HepG2 (cell line): ENCODE data around the gene RPLP1. TPM values are rescaled to one million over a fixed set of nuclear protein-coding genes. Genes with fewer than 3 reads are reported as not detected.

Source experiments
- AKNA ChIP-seq: sonication (generic); formaldehyde crosslinking; IDR thresholded peaks from 2 replicates; pipeline ENCODE4 v1.4.0; 2020; ENCODE audit warnings: missing genetic modification reagents, borderline replicate concordance
- ARID2 ChIP-seq: sonication (generic); formaldehyde crosslinking; IDR thresholded peaks from 2 replicates; pipeline ENCODE4 v1.8.1; 2022; ENCODE audit warnings: mild to moderate bottlenecking, missing genetic modification reagents, borderline replicate concordance
- CEBPG ChIP-seq: IDR thresholded peaks from 2 replicates; pipeline ENCODE4 v1.6.1; 2016
- FOXP1 ChIP-seq, 2 experiments: fragments of 450-650 bp in 1 of 2; IDR thresholded peaks; 2 replicates each; pipeline ENCODE4 v1.6.1; 2017 to 2018; ENCODE audit warnings: antibody characterized with exemption in 1 of 2
- IRF2 ChIP-seq: IDR thresholded peaks from 2 replicates; pipeline ENCODE4 v1.6.1; 2018; ENCODE audit warnings: missing genetic modification reagents, missing compliant biosample characterization
- KDM2A ChIP-seq: sonication (generic); formaldehyde crosslinking; IDR thresholded peaks from 2 replicates; pipeline ENCODE4 v1.4.0; 2020; ENCODE audit warnings: low read depth, missing genetic modification reagents, borderline replicate concordance
- LCORL ChIP-seq, 2 experiments: fragments of 450-650 bp in 1 of 2; sonication (generic) in 1 of 2; formaldehyde crosslinking in 1 of 2; IDR thresholded peaks; 2 replicates each; pipeline versions ENCODE4 v1.5.0 to v1.6.1; 2017 to 2020; ENCODE audit warnings: antibody characterized with exemption in 1 of 2, missing genetic modification reagents in 1 of 2
- MATR3 ChIP-seq: sonication (generic); formaldehyde crosslinking; IDR thresholded peaks from 2 replicates; pipeline ENCODE4 v1.4.0; 2020; ENCODE audit warnings: missing genetic modification reagents
- PITX1 ChIP-seq: sonication (generic); formaldehyde crosslinking; IDR thresholded peaks from 2 replicates; pipeline ENCODE4 v1.5.1; 2020; ENCODE audit warnings: mild to moderate bottlenecking, missing genetic modification reagents
- RBFOX2 ChIP-seq: fragments of 200-400 bp; formaldehyde crosslinking; IDR thresholded peaks from 2 replicates; pipeline ENCODE4 v1.6.1; 2017; ENCODE audit warnings: low read depth, mild to moderate bottlenecking, low read length
- SMARCE1 ChIP-seq: fragments of 450-650 bp; IDR thresholded peaks from 2 replicates; pipeline ENCODE4 v1.6.1; 2017; ENCODE audit warnings: borderline replicate concordance
- SNAPC5 ChIP-seq: sonication (generic); formaldehyde crosslinking; IDR thresholded peaks from 2 replicates; pipeline ENCODE4 v1.8.1; 2023; ENCODE audit warnings: mild to moderate bottlenecking, missing genetic modification reagents, borderline replicate concordance
- ZNF597 ChIP-seq: sonication (generic); formaldehyde crosslinking; IDR thresholded peaks from 2 replicates; pipeline ENCODE4 v1.5.0; 2020; ENCODE audit warnings: missing genetic modification reagents
- ZNF768 ChIP-seq: sonication (generic); formaldehyde crosslinking; IDR thresholded peaks from 2 replicates; pipeline ENCODE4 v1.4.0; 2020; ENCODE audit warnings: missing genetic modification reagents
- ZNF784 ChIP-seq: sonication (generic); formaldehyde crosslinking; IDR thresholded peaks from 2 replicates; pipeline ENCODE4 v1.5.1; 2020; ENCODE audit warnings: missing genetic modification reagents, mild to moderate bottlenecking, borderline replicate concordance
- polyA plus RNA-seq, 8 experiments: library from polyadenylated mRNA; depleted of rRNA in 3 of 8; stranded (reverse) in 7 of 8; unstranded in 1 of 8; fragments of >200 nt; fragmentation: Illumina TruSeq in 4 of 8; extraction: Trizol in 4 of 8; gene quantifications; 2 replicates each; pipeline versions ENCODE4 v1.2.1 to v1.2.3, GENCODE V29; 2011 to 2016; ENCODE audit warnings: low read depth in 4 of 8, missing spikeins in 1 of 8, mixed read lengths in 1 of 8; ENCODE audit not compliant: insufficient read depth in 1 of 8
- total RNA-seq, 5 experiments: library from RNA; depleted of rRNA; stranded (reverse); fragments of >200 nt; fragmentation: Illumina TruSeq; extraction: Trizol; gene quantifications; 2 replicates each; pipeline ENCODE4 v1.2.3, GENCODE V29; 2016; ENCODE audit warnings: low read depth in 1 of 5
- TF ChIP-seq, protein P1 (sequence below): sonication (generic); formaldehyde crosslinking; IDR thresholded peaks from 2 replicates; pipeline ENCODE4 v1.4.0; 2020; ENCODE audit warnings: mild to moderate bottlenecking, missing genetic modification reagents

The RPLP1 gene
- total and polyA plus RNA-seq, 2 of the 13 experiments (the other 11 are each of a cell fraction or from before 2014, with no cell fraction given) = 817 to 929 TPM

GRCh38 chr15:69413822-69414700, 38.6 kb upstream of the RPLP1 start, which contains the start of gene KIF23 (continued):
- TF ChIP-seq ZNF597 (CRISPR knock-in tag) (no peak), IRF2 (CRISPR knock-in tag) (no peak), SNAPC5 (CRISPR knock-in tag) (0 out of 2 replicates have a peak, but pooled peaks have one; percentile 30), MATR3 (CRISPR knock-in tag) (no peak), ARID2 (CRISPR knock-in tag) (no peak), AKNA (CRISPR knock-in tag) (no peak), LCORL (IDR thresholded peaks at IDR 0.05) (no peak), LCORL (CRISPR knock-in tag; IDR thresholded peaks at IDR 0.05) (peak; percentile 54; the same call in 1 of the 2 replicates), SMARCE1 (no peak), RBFOX2 (peak; percentile 84), PITX1 (CRISPR knock-in tag) (peak; percentile 60; the same call in 1 of the 2 replicates), CEBPG (CRISPR knock-in tag) (no peak), KDM2A (CRISPR knock-in tag) (peak; percentile 78), FOXP1 (IDR thresholded peaks at IDR 0.05) (no peak), FOXP1 (CRISPR knock-in tag; IDR thresholded peaks at IDR 0.05) (no peak), ZNF784 (peak; percentile 54; the same call in 1 of the 2 replicates), ZNF768 (no peak)
- TF ChIP-seq, protein P1, sequence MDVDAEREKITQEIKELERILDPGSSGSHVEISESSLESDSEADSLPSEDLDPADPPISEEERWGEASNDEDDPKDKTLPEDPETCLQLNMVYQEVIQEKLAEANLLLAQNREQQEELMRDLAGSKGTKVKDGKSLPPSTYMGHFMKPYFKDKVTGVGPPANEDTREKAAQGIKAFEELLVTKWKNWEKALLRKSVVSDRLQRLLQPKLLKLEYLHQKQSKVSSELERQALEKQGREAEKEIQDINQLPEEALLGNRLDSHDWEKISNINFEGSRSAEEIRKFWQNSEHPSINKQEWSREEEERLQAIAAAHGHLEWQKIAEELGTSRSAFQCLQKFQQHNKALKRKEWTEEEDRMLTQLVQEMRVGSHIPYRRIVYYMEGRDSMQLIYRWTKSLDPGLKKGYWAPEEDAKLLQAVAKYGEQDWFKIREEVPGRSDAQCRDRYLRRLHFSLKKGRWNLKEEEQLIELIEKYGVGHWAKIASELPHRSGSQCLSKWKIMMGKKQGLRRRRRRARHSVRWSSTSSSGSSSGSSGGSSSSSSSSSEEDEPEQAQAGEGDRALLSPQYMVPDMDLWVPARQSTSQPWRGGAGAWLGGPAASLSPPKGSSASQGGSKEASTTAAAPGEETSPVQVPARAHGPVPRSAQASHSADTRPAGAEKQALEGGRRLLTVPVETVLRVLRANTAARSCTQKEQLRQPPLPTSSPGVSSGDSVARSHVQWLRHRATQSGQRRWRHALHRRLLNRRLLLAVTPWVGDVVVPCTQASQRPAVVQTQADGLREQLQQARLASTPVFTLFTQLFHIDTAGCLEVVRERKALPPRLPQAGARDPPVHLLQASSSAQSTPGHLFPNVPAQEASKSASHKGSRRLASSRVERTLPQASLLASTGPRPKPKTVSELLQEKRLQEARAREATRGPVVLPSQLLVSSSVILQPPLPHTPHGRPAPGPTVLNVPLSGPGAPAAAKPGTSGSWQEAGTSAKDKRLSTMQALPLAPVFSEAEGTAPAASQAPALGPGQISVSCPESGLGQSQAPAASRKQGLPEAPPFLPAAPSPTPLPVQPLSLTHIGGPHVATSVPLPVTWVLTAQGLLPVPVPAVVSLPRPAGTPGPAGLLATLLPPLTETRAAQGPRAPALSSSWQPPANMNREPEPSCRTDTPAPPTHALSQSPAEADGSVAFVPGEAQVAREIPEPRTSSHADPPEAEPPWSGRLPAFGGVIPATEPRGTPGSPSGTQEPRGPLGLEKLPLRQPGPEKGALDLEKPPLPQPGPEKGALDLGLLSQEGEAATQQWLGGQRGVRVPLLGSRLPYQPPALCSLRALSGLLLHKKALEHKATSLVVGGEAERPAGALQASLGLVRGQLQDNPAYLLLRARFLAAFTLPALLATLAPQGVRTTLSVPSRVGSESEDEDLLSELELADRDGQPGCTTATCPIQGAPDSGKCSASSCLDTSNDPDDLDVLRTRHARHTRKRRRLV = no peak
